ENCODE measurements around the gene MPV17L2. TPM values are rescaled to one million over a fixed set of nuclear protein-coding genes. Genes with fewer than 3 reads are reported as not detected.

The MPV17L2 gene
- total and polyA plus RNA-seq, 7 experiments from 2014 or later, result 4.8 to 15.5 (median 7.0) TPM

- peak overlapping the region in 7 of 10 donors; percentile 18 to 91 (median 49) for H3K4me3 Mint-ChIP-seq
- DNase-seq, result no peak
- Histone ChIP-seq H3K27ac (ENCODE audit: low read depth, low read length) (no peak overlapping the region), H3K4me3 (ENCODE audit: low read length) (no peak overlapping the region), H3K27me3 (ENCODE audit: control insufficient read depth in 2 of 2, insufficient read depth in 2 of 2, low read length in 2 of 2) (no peaks in the 10 kb centered on the region), H3K36me3 (ENCODE audit: control insufficient read depth in 2 of 3, insufficient read depth in 3 of 3, low read length in 3 of 3) (peaks cover 0 to 16% (median 0%) of the 10 kb centered on the region in 3 experiments), H3K4me1 (ENCODE audit: control insufficient read depth in 2 of 2, insufficient read depth in 2 of 2, low read length in 2 of 2) (peaks cover 17 to 20% of the 10 kb centered on the region in 2 donors), H3K9me3 (ENCODE audit: control insufficient read depth in 2 of 3, low read length in 3 of 3) (no peaks in the 10 kb centered on the region)
- no peaks in the 10 kb centered on the region for H3K27me3 Mint-ChIP-seq
- intact Hi-C loops (cut with micrococcal nuclease), result loop anchor here in 1 of 2 donors (10.0 kb wide), 1 partner anchor 221 kb away; the partner anchor contains the start of gene CCDC124
- H3K36me3 Mint-ChIP-seq, result peaks cover 0 to 5% (median 0%) of the 10 kb centered on the region in 5 donors
- ATAC-seq, result no peak
- H3K27ac Mint-ChIP-seq, result peak overlapping the region in 3 of 9 donors; percentile 17 to 94 (median 36)
- peaks cover 9 to 34% (median 25%) of the 10 kb centered on the region in 7 donors for H3K4me1 Mint-ChIP-seq
- CTCF ChIA-PET, result interaction anchor here (1.2 kb wide), 1 partner anchor 42 kb away, joined by 4 read pairs; no protein-coding TSS in a partner anchor
- peaks cover 0 to 2% (median 0%) of the 10 kb centered on the region in 11 donors for H3K9me3 Mint-ChIP-seq
- POLR2A ChIA-PET, result interaction anchor here (0.6 to 1.4 kb wide), 2 partner anchors 36 to 124 kb away, joined by 3 to 4 read pairs; no protein-coding TSS in a partner anchor
Measured at GRCh38 chr19:18155095-18156087, 37.6 kb upstream of the MPV17L2 start.

DNA sequence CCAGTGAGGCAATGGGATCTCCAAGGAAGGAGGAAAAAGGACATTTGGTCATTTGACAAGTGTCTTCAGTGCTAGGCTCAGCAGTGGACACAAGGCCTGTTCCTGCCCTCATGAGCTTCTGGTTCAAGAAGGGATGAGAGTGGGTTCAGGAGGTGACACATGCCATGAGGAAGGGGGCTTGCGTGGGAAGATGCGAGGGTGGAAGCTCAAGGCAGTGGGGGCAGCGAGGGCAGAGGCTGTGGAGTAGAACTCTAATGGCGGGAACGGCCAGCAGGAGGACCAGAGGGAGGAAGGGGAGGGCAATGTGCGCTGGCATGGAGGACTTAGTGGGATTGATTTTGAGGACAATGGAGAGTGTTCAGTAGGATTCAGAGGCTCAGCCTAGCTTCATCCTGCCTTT, 36.8 kb upstream of the MPV17L2 start:
- peaks cover 0 to 5% (median 0%) of the 10 kb centered on the region in 5 donors for H3K36me3 Mint-ChIP-seq
- peaks cover 16 to 21% of the 10 kb centered on the region in 2 donors for H3K4me1 ChIP-seq (ENCODE audit: control insufficient read depth in 2 of 2, insufficient read depth in 2 of 2, low read length in 2 of 2)
- H3K4me1 Mint-ChIP-seq, result peaks cover 9 to 38% (median 30%) of the 10 kb centered on the region in 7 donors
- H3K27me3 ChIP-seq (ENCODE audit: control insufficient read depth in 2 of 2, insufficient read depth in 2 of 2, low read length in 2 of 2), result no peaks in the 10 kb centered on the region
- CTCF ChIA-PET, result no interaction called here
- ATAC-seq (no peak), DNase-seq (no peak)
- no peak overlapping the region for H3K27ac ChIP-seq (ENCODE audit: low read depth, low read length)
- H3K36me3 ChIP-seq (ENCODE audit: control insufficient read depth in 2 of 3, insufficient read depth in 3 of 3, low read length in 3 of 3), result peaks cover 0 to 16% (median 0%) of the 10 kb centered on the region in 3 experiments
- POLR2A ChIA-PET, result no interaction called here
- no peak overlapping the region for H3K4me3 ChIP-seq (ENCODE audit: low read length)
- no peaks in the 10 kb centered on the region for H3K9me3 ChIP-seq (ENCODE audit: control insufficient read depth in 2 of 3, low read length in 3 of 3)
- intact Hi-C loops (cut with micrococcal nuclease), result loop anchor here in 1 of 2 donors (10.0 kb wide), 1 partner anchor 221 kb away; the partner anchor contains the start of gene CCDC124
- no peak overlapping the region for H3K4me3 Mint-ChIP-seq
- no peaks in the 10 kb centered on the region for H3K27me3 Mint-ChIP-seq
- peak overlapping the region in 3 of 9 donors; percentile 45 to 77 (median 56) for H3K27ac Mint-ChIP-seq
- peaks cover 0 to 2% (median 0%) of the 10 kb centered on the region in 11 donors for H3K9me3 Mint-ChIP-seq

GRCh38 chr19:18156841-18157464, 36.1 kb upstream of the MPV17L2 start:
- Mint-ChIP-seq H3K27me3 (no peaks in the 10 kb centered on the region), H3K4me3 (no peak overlapping the region), H3K36me3 (peaks cover 0 to 5% (median 0%) of the 10 kb centered on the region in 5 donors), H3K9me3 (peaks cover 0 to 2% (median 0%) of the 10 kb centered on the region in 11 donors), H3K27ac (no peak overlapping the region), H3K4me1 (peaks cover 9 to 34% (median 26%) of the 10 kb centered on the region in 7 donors)
- POLR2A ChIA-PET, result no interaction called here
- DNase-seq (no peak), ATAC-seq (no peak)
- H3K36me3 ChIP-seq (ENCODE audit: control insufficient read depth in 2 of 3, insufficient read depth in 3 of 3, low read length in 3 of 3), result peaks cover 0 to 16% (median 0%) of the 10 kb centered on the region in 3 experiments
- peaks cover 10 to 21% of the 10 kb centered on the region in 2 donors for H3K4me1 ChIP-seq (ENCODE audit: control insufficient read depth in 2 of 2, insufficient read depth in 2 of 2, low read length in 2 of 2)
- CTCF ChIA-PET, result interaction anchor here (0.6 to 1.5 kb wide), 3 partner anchors 38 to 96 kb away, joined by 3 to 5 read pairs (median 4); no protein-coding TSS in a partner anchor
- no peak overlapping the region for H3K4me3 ChIP-seq (ENCODE audit: low read length)
- intact Hi-C loops (cut with micrococcal nuclease), result loop anchor here in 1 of 2 donors (10.0 kb wide), 1 partner anchor 222 kb away; the partner anchor contains the start of gene CCDC124
- H3K27ac ChIP-seq (ENCODE audit: low read depth, low read length), result no peak overlapping the region
- H3K27me3 ChIP-seq (ENCODE audit: control insufficient read depth in 2 of 2, insufficient read depth in 2 of 2, low read length in 2 of 2), result no peaks in the 10 kb centered on the region
- no peaks in the 10 kb centered on the region for H3K9me3 ChIP-seq (ENCODE audit: control insufficient read depth in 2 of 3, low read length in 3 of 3)

DNA sequence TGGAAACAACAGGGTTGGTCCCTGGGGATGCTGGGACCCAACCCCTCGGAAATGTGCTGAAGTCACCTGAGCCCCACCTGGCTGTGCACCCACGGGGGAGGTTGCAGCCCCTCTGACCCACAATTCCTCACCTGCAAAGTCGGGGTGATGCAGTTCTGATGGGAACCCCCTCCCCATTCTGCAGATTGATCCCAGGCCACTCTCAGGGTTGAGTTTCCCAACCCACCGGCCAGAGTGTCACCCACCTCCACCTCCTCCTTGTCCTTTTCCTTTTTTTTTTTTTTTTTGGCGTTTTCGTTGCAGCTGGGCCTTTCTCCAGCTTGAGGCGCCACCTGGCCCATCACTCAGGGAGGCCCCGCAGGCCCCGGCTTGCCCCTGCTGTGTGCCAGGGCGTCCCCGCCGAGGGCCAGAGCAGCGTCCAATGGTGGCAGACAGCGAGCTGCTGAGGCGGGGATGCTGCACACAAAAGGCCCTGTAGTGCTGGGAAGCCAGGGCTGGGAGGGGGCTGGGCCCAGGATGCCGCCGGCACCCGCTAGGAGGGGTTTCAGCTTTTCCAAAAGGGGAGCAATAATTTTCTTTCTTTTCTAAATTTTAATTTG, 35.5 kb upstream of the MPV17L2 start:
- DNase-seq, result no peak
- H3K4me3 Mint-ChIP-seq, result no peak overlapping the region
- CTCF ChIA-PET, result interaction anchor here (0.6 to 1.5 kb wide), 4 partner anchors 38 to 96 kb away, joined by 3 to 5 read pairs (median 4); no protein-coding TSS in a partner anchor

GRCh38 chr19:18158467-18158866, 34.6 kb upstream of the MPV17L2 start:
- Mint-ChIP-seq H3K4me3 (no peak overlapping the region), H3K9me3 (peaks cover 0 to 2% (median 0%) of the 10 kb centered on the region in 11 donors), H3K27me3 (no peaks in the 10 kb centered on the region), H3K4me1 (peaks cover 9 to 30% (median 22%) of the 10 kb centered on the region in 7 donors), H3K36me3 (peaks cover 0 to 10% (median 4%) of the 10 kb centered on the region in 5 donors), H3K27ac (peak overlapping the region in 2 of 9 donors; percentile 38 to 65)
- DNase-seq, result no peak
- Histone ChIP-seq H3K27me3 (ENCODE audit: control insufficient read depth in 2 of 2, insufficient read depth in 2 of 2, low read length in 2 of 2) (no peaks in the 10 kb centered on the region), H3K36me3 (ENCODE audit: control insufficient read depth in 2 of 3, insufficient read depth in 3 of 3, low read length in 3 of 3) (peaks cover 0 to 30% (median 5%) of the 10 kb centered on the region in 3 experiments), H3K9me3 (ENCODE audit: control insufficient read depth in 2 of 3, low read length in 3 of 3) (no peaks in the 10 kb centered on the region), H3K27ac (ENCODE audit: low read depth, low read length) (peak overlapping the region; percentile 14), H3K4me1 (ENCODE audit: control insufficient read depth in 2 of 2, insufficient read depth in 2 of 2, low read length in 2 of 2) (peaks cover 10 to 22% of the 10 kb centered on the region in 2 donors), H3K4me3 (ENCODE audit: low read length) (no peak overlapping the region)
- ATAC-seq, result no peak
- POLR2A ChIA-PET, result no interaction called here
- CTCF ChIA-PET, result interaction anchor here (1.2 to 1.5 kb wide), 3 partner anchors 39 to 94 kb away, joined by 3 to 4 read pairs (median 3); no protein-coding TSS in a partner anchor
- intact Hi-C loops (cut with micrococcal nuclease), result loop anchor here in 1 of 2 donors (10.0 kb wide), 1 partner anchor 224 kb away; the partner anchor contains the start of gene CCDC124

More for the DNA sequence above, 35.5 kb upstream of the MPV17L2 start:
- peaks cover 0 to 2% (median 0%) of the 10 kb centered on the region in 11 donors for H3K9me3 Mint-ChIP-seq
- no peak for ATAC-seq
- H3K27ac Mint-ChIP-seq, result no peak overlapping the region
- no peak overlapping the region for H3K27ac ChIP-seq (ENCODE audit: low read depth, low read length)
- intact Hi-C loops (cut with micrococcal nuclease), result loop anchor here in 1 of 2 donors (10.0 kb wide), 1 partner anchor 223 kb away; the partner anchor contains the start of gene CCDC124
- H3K4me1 Mint-ChIP-seq, result peaks cover 9 to 30% (median 22%) of the 10 kb centered on the region in 7 donors
- H3K27me3 Mint-ChIP-seq, result no peaks in the 10 kb centered on the region
- no peaks in the 10 kb centered on the region for H3K27me3 ChIP-seq (ENCODE audit: control insufficient read depth in 2 of 2, insufficient read depth in 2 of 2, low read length in 2 of 2)
- no peak overlapping the region for H3K4me3 ChIP-seq (ENCODE audit: low read length)
- H3K4me1 ChIP-seq (ENCODE audit: control insufficient read depth in 2 of 2, insufficient read depth in 2 of 2, low read length in 2 of 2), result peaks cover 10 to 22% of the 10 kb centered on the region in 2 donors
- POLR2A ChIA-PET, result interaction anchor here (0.7 kb wide), 1 partner anchor 35 kb away, joined by 3 read pairs; the partner anchor contains the start of gene MPV17L2
- peaks cover 0 to 22% (median 0%) of the 10 kb centered on the region in 3 experiments for H3K36me3 ChIP-seq (ENCODE audit: control insufficient read depth in 2 of 3, insufficient read depth in 3 of 3, low read length in 3 of 3)
- peaks cover 0 to 5% (median 0%) of the 10 kb centered on the region in 5 donors for H3K36me3 Mint-ChIP-seq
- no peaks in the 10 kb centered on the region for H3K9me3 ChIP-seq (ENCODE audit: control insufficient read depth in 2 of 3, low read length in 3 of 3)
